ENCODE data around the gene TIAM1.

TIAM1 gene

DNA sequence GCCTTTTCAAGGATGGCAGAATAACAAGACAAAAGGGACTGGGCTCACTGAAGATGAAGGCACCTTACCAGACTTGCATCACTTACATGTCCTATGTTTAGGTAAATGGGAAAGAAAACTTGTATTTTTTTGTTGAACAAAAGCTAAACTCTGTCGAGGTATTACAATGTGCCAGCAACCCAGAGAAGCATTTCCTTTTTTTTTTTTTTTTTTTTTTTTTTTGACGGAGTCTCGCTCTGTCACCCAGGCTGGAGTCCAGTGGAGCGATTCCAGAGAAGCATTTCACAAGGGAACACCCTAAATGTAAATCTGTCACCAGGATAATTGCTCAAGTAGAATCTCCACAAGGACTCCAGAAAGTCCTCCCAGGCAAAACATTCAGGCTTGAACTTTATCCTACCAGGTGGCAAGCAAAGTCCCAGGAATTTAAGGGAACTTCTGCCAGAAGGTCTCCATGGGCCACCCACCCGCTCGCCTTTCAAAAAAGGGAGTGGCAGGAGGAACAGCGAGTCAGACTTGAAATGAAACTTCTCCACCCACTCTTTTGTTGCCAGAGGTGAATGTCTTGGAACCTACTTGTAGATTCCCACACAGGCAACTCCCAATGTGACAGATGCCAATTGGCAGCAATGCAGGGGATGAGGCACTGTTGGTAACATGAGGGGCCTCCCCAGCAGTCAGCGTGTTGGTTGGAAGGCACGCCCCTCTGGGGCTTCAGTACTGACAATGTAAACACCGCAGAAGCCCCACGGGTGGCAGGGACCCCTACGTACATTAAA lies 125.0 kb downstream of the TIAM1 start:
- Histone ChIP-seq H2AFZ (ENCODE audit: low read length) (no peak overlapping the region), H2BK12ac (ENCODE audit: low read length) (no peak overlapping the region), H3K4me1 (ENCODE audit: control insufficient read depth in 2 of 2, insufficient read depth in 1 of 2, low read depth in 1 of 2, low read length in 2 of 2) (peaks cover 3 to 8% of the 10 kb centered on the region in 2 donors), H3K23ac (ENCODE audit: low read depth, low read length, poor library complexity) (no peak overlapping the region), H2BK15ac (ENCODE audit: low read length) (no peak overlapping the region), H3K36me3 (replicated peaks in 1 of 2; ENCODE audit: control insufficient read depth in 2 of 2, insufficient read depth in 2 of 2, low read length in 2 of 2) (peaks cover 7 to 53% of the 10 kb centered on the region in 2 donors), H2BK120ac (ENCODE audit: low read depth, low read length) (no peak overlapping the region), H3K9me3 (replicated peaks in 1 of 2; ENCODE audit: control insufficient read depth in 2 of 2, insufficient read depth in 1 of 2, low read depth in 1 of 2, low read length in 2 of 2) (no peaks in the 10 kb centered on the region), H4K91ac (ENCODE audit: low read depth, low read length, poor library complexity) (no peak overlapping the region), H3K27me3 (ENCODE audit: control insufficient read depth in 3 of 3, insufficient read depth in 3 of 3, low read depth in 1 of 3, low read length in 3 of 3) (no peaks in the 10 kb centered on the region), H3K4me3 (ENCODE audit: low read length in 2 of 2) (no peak overlapping the region), H3K4me2 (ENCODE audit: insufficient read depth, low read length, poor library complexity, severe bottlenecking) (no peak overlapping the region), H4K8ac (ENCODE audit: low read depth, low read length) (no peak overlapping the region), H3K14ac (ENCODE audit: low read length) (no peak overlapping the region), H3K27ac (replicated peaks; ENCODE audit: low read length) (no peak overlapping the region), H3K79me1 (ENCODE audit: low read depth, low read length) (no peaks in the 10 kb centered on the region), H3K4ac (ENCODE audit: low read length) (no peak overlapping the region), H2BK5ac (ENCODE audit: low read length) (no peak overlapping the region), H3K9ac (ENCODE audit: low read depth, low read length, poor library complexity) (no peak overlapping the region), H2AK5ac (ENCODE audit: low read depth, low read length) (no peak overlapping the region), H3K18ac (ENCODE audit: low read length) (no peak overlapping the region)
- no CpG with 5 or more reads among the region's 12 CpGs for WGBS, 2 donors (ENCODE audit: extremely low coverage in 2 of 2, insufficient read length in 2 of 2, insufficient replicate concordance in 1 of 2)
- DNase-seq (ENCODE audit: low spot score): peak; percentile 11

DNA sequence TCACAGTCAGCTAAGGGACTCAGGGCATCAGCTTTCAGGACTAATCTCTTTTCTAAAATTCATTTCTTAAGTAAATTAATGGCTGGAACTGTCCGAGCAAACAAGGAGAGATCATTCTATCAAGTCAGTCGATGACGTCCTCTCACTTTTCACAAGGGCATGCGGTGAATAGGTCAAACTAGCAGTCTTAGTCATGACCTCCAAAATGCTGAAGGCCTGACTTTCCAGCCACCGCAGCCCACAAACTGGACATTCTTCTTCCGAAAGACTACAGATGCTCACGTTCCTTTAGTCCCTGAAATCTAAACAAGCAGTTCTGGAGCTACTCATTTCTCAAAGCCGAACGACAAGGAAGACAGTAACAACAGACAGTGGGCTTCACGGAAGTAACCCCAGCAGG lies 127.9 kb downstream of the TIAM1 start:
- H2AK5ac ChIP-seq (ENCODE audit: low read depth, low read length): no peak overlapping the region
- no peak overlapping the region for H3K18ac ChIP-seq (ENCODE audit: low read length)
- H3K9me3 ChIP-seq (replicated peaks in 1 of 2; ENCODE audit: control insufficient read depth in 2 of 2, insufficient read depth in 1 of 2, low read depth in 1 of 2, low read length in 2 of 2): no peaks in the 10 kb centered on the region
- no peak overlapping the region for H3K9ac ChIP-seq (ENCODE audit: low read depth, low read length, poor library complexity)
- H2BK15ac ChIP-seq (ENCODE audit: low read length): no peak overlapping the region
- H3K27ac ChIP-seq (replicated peaks; ENCODE audit: low read length): no peak overlapping the region
- no peak overlapping the region for H3K4me3 ChIP-seq (ENCODE audit: low read length in 2 of 2)
- H3K4me1 ChIP-seq (ENCODE audit: control insufficient read depth in 2 of 2, insufficient read depth in 1 of 2, low read depth in 1 of 2, low read length in 2 of 2): peaks cover 3 to 7% of the 10 kb centered on the region in 2 donors
- H2BK12ac ChIP-seq (ENCODE audit: low read length): no peak overlapping the region
- no peak overlapping the region for H4K91ac ChIP-seq (ENCODE audit: low read depth, low read length, poor library complexity)
- no peak overlapping the region for H2BK120ac ChIP-seq (ENCODE audit: low read depth, low read length)
- no peak overlapping the region for H3K14ac ChIP-seq (ENCODE audit: low read length)
- no peak overlapping the region for H2AFZ ChIP-seq (ENCODE audit: low read length)
- no peak overlapping the region for H2BK5ac ChIP-seq (ENCODE audit: low read length)
- WGBS, 2 donors (ENCODE audit: extremely low coverage in 2 of 2, insufficient read length in 2 of 2, insufficient replicate concordance in 1 of 2): no CpG with 5 or more reads among the region's 10 CpGs
- H3K36me3 ChIP-seq (replicated peaks in 1 of 2; ENCODE audit: control insufficient read depth in 2 of 2, insufficient read depth in 2 of 2, low read length in 2 of 2): peaks cover 7 to 49% of the 10 kb centered on the region in 2 donors
- H3K79me1 ChIP-seq (ENCODE audit: low read depth, low read length): no peaks in the 10 kb centered on the region
- no peak overlapping the region for H3K4me2 ChIP-seq (ENCODE audit: insufficient read depth, low read length, poor library complexity, severe bottlenecking)
- no peak overlapping the region for H3K4ac ChIP-seq (ENCODE audit: low read length)
- H3K27me3 ChIP-seq (ENCODE audit: control insufficient read depth in 3 of 3, insufficient read depth in 3 of 3, low read depth in 1 of 3, low read length in 3 of 3): no peaks in the 10 kb centered on the region
- DNase-seq (ENCODE audit: low spot score): no peak
- no peak overlapping the region for H4K8ac ChIP-seq (ENCODE audit: low read depth, low read length)
- H3K23ac ChIP-seq (ENCODE audit: low read depth, low read length, poor library complexity): no peak overlapping the region

DNA sequence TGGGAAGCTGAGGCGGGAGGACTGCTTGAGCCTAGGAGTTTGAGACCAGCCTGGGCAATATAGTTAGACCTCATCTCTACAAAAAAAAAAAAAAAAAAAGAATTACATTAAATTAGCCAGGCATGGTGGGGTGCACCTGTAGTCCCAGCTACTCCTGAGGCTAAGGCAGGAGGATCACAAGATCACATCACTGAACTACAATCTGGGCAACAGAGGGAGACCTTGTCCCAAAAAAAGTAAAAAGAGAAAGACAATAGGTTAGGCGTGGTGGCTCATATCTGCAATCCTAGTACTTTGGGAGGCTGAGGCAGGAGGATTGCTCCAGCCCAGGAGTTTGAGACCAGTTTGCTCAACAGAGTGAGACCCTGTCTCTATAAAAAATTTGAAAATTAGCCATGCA lies 130.3 kb downstream of the TIAM1 start:
- H3K79me1 ChIP-seq (ENCODE audit: low read depth, low read length): no peaks in the 10 kb centered on the region
- no peaks in the 10 kb centered on the region for H3K9me3 ChIP-seq (replicated peaks in 1 of 2; ENCODE audit: control insufficient read depth in 2 of 2, insufficient read depth in 1 of 2, low read depth in 1 of 2, low read length in 2 of 2)
- H3K4me3 ChIP-seq (ENCODE audit: low read length in 2 of 2): no peak overlapping the region
- no peak overlapping the region for H4K8ac ChIP-seq (ENCODE audit: low read depth, low read length)
- no peaks in the 10 kb centered on the region for H3K27me3 ChIP-seq (ENCODE audit: control insufficient read depth in 3 of 3, insufficient read depth in 3 of 3, low read depth in 1 of 3, low read length in 3 of 3)
- H3K4ac ChIP-seq (ENCODE audit: low read length): no peak overlapping the region
- no peak overlapping the region for H3K18ac ChIP-seq (ENCODE audit: low read length)
- H3K36me3 ChIP-seq (replicated peaks in 1 of 2; ENCODE audit: control insufficient read depth in 2 of 2, insufficient read depth in 2 of 2, low read length in 2 of 2): peaks cover 15 to 58% of the 10 kb centered on the region in 2 donors
- WGBS, 2 donors (ENCODE audit: extremely low coverage in 2 of 2, insufficient read length in 2 of 2, insufficient replicate concordance in 1 of 2): no CpG with 5 or more reads among the region's 2 CpGs
- H2BK12ac ChIP-seq (ENCODE audit: low read length): no peak overlapping the region
- H3K23ac ChIP-seq (ENCODE audit: low read depth, low read length, poor library complexity): no peak overlapping the region
- no peak overlapping the region for H3K4me2 ChIP-seq (ENCODE audit: insufficient read depth, low read length, poor library complexity, severe bottlenecking)
- no peak overlapping the region for H2AK5ac ChIP-seq (ENCODE audit: low read depth, low read length)
- no peak overlapping the region for H3K9ac ChIP-seq (ENCODE audit: low read depth, low read length, poor library complexity)
- no peak overlapping the region for H2AFZ ChIP-seq (ENCODE audit: low read length)
- H2BK15ac ChIP-seq (ENCODE audit: low read length): no peak overlapping the region
- H3K4me1 ChIP-seq (ENCODE audit: control insufficient read depth in 2 of 2, insufficient read depth in 1 of 2, low read depth in 1 of 2, low read length in 2 of 2): no peaks in the 10 kb centered on the region
- H2BK120ac ChIP-seq (ENCODE audit: low read depth, low read length): no peak overlapping the region
- no peak overlapping the region for H2BK5ac ChIP-seq (ENCODE audit: low read length)
- H3K14ac ChIP-seq (ENCODE audit: low read length): no peak overlapping the region
- DNase-seq (ENCODE audit: low spot score): no peak
- H3K27ac ChIP-seq (replicated peaks; ENCODE audit: low read length): no peak overlapping the region
- no peak overlapping the region for H4K91ac ChIP-seq (ENCODE audit: low read depth, low read length, poor library complexity)

DNA sequence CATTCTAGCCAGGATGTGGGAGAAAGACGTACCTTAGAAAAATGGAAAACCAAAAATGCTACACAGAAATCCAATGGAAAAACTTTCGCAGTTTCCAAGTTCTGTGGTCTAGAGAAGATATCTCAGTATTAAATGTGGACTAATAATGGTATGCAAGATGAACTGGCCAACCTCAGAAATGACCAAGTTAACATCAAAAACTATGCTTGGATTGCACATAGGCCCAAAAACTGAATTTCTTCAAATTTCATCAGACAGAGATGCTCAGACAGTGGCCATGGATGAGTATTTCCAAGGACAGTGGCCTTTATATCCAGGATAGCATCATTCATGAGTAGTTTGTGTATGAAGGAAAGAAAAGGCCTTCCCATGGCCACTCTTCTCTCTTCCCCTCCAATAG lies 132.2 kb downstream of the TIAM1 start:
- Histone ChIP-seq H2AK5ac (ENCODE audit: low read depth, low read length) (no peak overlapping the region), H3K4me1 (ENCODE audit: control insufficient read depth in 2 of 2, insufficient read depth in 1 of 2, low read depth in 1 of 2, low read length in 2 of 2) (no peaks in the 10 kb centered on the region), H3K4me3 (ENCODE audit: low read length in 2 of 2) (no peak overlapping the region), H3K9me3 (replicated peaks in 1 of 2; ENCODE audit: control insufficient read depth in 2 of 2, insufficient read depth in 1 of 2, low read depth in 1 of 2, low read length in 2 of 2) (no peaks in the 10 kb centered on the region), H3K79me1 (ENCODE audit: low read depth, low read length) (no peaks in the 10 kb centered on the region), H2AFZ (ENCODE audit: low read length) (no peak overlapping the region), H3K4ac (ENCODE audit: low read length) (no peak overlapping the region), H4K91ac (ENCODE audit: low read depth, low read length, poor library complexity) (no peak overlapping the region), H2BK12ac (ENCODE audit: low read length) (no peak overlapping the region), H3K14ac (ENCODE audit: low read length) (no peak overlapping the region), H2BK15ac (ENCODE audit: low read length) (no peak overlapping the region), H3K9ac (ENCODE audit: low read depth, low read length, poor library complexity) (no peak overlapping the region), H2BK5ac (ENCODE audit: low read length) (no peak overlapping the region), H3K18ac (ENCODE audit: low read length) (no peak overlapping the region), H3K27ac (replicated peaks; ENCODE audit: low read length) (no peak overlapping the region), H2BK120ac (ENCODE audit: low read depth, low read length) (no peak overlapping the region), H3K36me3 (replicated peaks in 1 of 2; ENCODE audit: control insufficient read depth in 2 of 2, insufficient read depth in 2 of 2, low read length in 2 of 2) (peaks cover 10 to 63% of the 10 kb centered on the region in 2 donors), H3K23ac (ENCODE audit: low read depth, low read length, poor library complexity) (no peak overlapping the region), H4K8ac (ENCODE audit: low read depth, low read length) (no peak overlapping the region), H3K27me3 (ENCODE audit: control insufficient read depth in 3 of 3, insufficient read depth in 3 of 3, low read depth in 1 of 3, low read length in 3 of 3) (no peaks in the 10 kb centered on the region), H3K4me2 (ENCODE audit: insufficient read depth, low read length, poor library complexity, severe bottlenecking) (no peak overlapping the region)
- no CpG with 5 or more reads among the region's 2 CpGs for WGBS, 2 donors (ENCODE audit: extremely low coverage in 2 of 2, insufficient read length in 2 of 2, insufficient replicate concordance in 1 of 2)
- no peak for DNase-seq (ENCODE audit: low spot score)
